ENCODE results near the gene LRSAM1.

- no peak for TF ChIP-seq TAF1 (IDR thresholded peaks at IDR 0.05; ENCODE audit: low read depth)
- no peak for TF ChIP-seq FOXM1 (IDR thresholded peaks at IDR 0.05; ENCODE audit: borderline replicate concordance, low read depth)
- TF ChIP-seq NFIC (IDR thresholded peaks at IDR 0.05): no peak
- TF ChIP-seq RAD21 (IDR thresholded peaks at IDR 0.05; ENCODE audit: low read depth): no peak
- TF ChIP-seq EP300 (IDR thresholded peaks at IDR 0.05; ENCODE audit: borderline replicate concordance): no peak
- no peak for TF ChIP-seq CREB1 (IDR thresholded peaks at IDR 0.05; ENCODE audit: low read depth)
- TF ChIP-seq, protein P1, sequence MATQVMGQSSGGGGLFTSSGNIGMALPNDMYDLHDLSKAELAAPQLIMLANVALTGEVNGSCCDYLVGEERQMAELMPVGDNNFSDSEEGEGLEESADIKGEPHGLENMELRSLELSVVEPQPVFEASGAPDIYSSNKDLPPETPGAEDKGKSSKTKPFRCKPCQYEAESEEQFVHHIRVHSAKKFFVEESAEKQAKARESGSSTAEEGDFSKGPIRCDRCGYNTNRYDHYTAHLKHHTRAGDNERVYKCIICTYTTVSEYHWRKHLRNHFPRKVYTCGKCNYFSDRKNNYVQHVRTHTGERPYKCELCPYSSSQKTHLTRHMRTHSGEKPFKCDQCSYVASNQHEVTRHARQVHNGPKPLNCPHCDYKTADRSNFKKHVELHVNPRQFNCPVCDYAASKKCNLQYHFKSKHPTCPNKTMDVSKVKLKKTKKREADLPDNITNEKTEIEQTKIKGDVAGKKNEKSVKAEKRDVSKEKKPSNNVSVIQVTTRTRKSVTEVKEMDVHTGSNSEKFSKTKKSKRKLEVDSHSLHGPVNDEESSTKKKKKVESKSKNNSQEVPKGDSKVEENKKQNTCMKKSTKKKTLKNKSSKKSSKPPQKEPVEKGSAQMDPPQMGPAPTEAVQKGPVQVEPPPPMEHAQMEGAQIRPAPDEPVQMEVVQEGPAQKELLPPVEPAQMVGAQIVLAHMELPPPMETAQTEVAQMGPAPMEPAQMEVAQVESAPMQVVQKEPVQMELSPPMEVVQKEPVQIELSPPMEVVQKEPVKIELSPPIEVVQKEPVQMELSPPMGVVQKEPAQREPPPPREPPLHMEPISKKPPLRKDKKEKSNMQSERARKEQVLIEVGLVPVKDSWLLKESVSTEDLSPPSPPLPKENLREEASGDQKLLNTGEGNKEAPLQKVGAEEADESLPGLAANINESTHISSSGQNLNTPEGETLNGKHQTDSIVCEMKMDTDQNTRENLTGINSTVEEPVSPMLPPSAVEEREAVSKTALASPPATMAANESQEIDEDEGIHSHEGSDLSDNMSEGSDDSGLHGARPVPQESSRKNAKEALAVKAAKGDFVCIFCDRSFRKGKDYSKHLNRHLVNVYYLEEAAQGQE (IDR thresholded peaks at IDR 0.05; ENCODE audit: low read depth): no peak
- TF ChIP-seq, protein P2, sequence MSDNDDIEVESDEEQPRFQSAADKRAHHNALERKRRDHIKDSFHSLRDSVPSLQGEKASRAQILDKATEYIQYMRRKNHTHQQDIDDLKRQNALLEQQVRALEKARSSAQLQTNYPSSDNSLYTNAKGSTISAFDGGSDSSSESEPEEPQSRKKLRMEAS (IDR thresholded peaks at IDR 0.05): no peak
- TF ChIP-seq TCF12 (IDR thresholded peaks at IDR 0.05; ENCODE audit: low read depth): no peak
- TF ChIP-seq YY1 (IDR thresholded peaks at IDR 0.05; ENCODE audit: low read depth): no peak
- no peak for TF ChIP-seq ZBTB7A (IDR thresholded peaks at IDR 0.05; ENCODE audit: low read depth)
- no peak for TF ChIP-seq EGR1 (IDR thresholded peaks at IDR 0.05)
- no peak for TF ChIP-seq TEAD4 (IDR thresholded peaks at IDR 0.05)
- no peak for TF ChIP-seq CEBPB (IDR thresholded peaks at IDR 0.05)
Observed at GRCh38 chr9:127509261-127509954, 58.1 kb downstream of the LRSAM1 start.
